CD14-positive monocyte (primary cell): Measurements from ENCODE around the gene SLFN12L. TPM values are rescaled to one million over a fixed set of nuclear protein-coding genes. Genes with fewer than 3 reads are reported as not detected.
"Not testable (repeated sequence)": the region's sequence is repeated elsewhere in the genome, so short reads cannot be mapped to it uniquely, and the experiment has no call there.

ENCODE experiments used
- DNase-seq, 3 donors: peaks; one replicate each; pipeline ENCODE4 v3.0.0-alpha.2; 2011 to 2022
- H2AFZ ChIP-seq: 2 replicates; pipeline ENCODE4 v1.6.0; 2012; ENCODE audit warnings: mild to moderate bottlenecking, low read depth, low read length, inconsistent platforms; ENCODE audit not compliant: insufficient read depth, poor library complexity, severe bottlenecking
- H3K27ac ChIP-seq, 2 donors: 1 replicate in 1 of 2; 2 replicates in 1 of 2; pipeline ENCODE4 v1.5.1; 2012 to 2013; ENCODE audit warnings: low read length in 2 of 2, control low read depth in 1 of 2, inconsistent platforms in 1 of 2, low read depth in 1 of 2, mild to moderate bottlenecking in 1 of 2
- H3K27me3 ChIP-seq, 2 donors: one replicate each; pipeline versions ENCODE4 v1.6.0 to v1.6.1; 2011 to 2013; ENCODE audit warnings: low read length in 2 of 2; ENCODE audit not compliant: control insufficient read depth in 2 of 2, insufficient read depth in 2 of 2
- H3K36me3 ChIP-seq, 2 donors: replicated peaks in 1 of 2; 1 replicate in 1 of 2; 2 replicates in 1 of 2; pipeline versions ENCODE4 v1.5.1 to v1.6.1; 2012 to 2013; ENCODE audit warnings: low read length in 2 of 2, control low read depth in 1 of 2, inconsistent platforms in 1 of 2, mild to moderate bottlenecking in 1 of 2; ENCODE audit not compliant: insufficient read depth in 2 of 2, control insufficient read depth in 1 of 2
- H3K4me1 ChIP-seq, 2 donors: 1 replicate in 1 of 2; 2 replicates in 1 of 2; pipeline versions ENCODE4 v1.5.1 to v1.6.1; 2012 to 2013; ENCODE audit warnings: low read length in 2 of 2, control low read depth in 1 of 2, inconsistent platforms in 1 of 2, mild to moderate bottlenecking in 1 of 2, moderate library complexity in 1 of 2; ENCODE audit not compliant: insufficient read depth in 2 of 2, control insufficient read depth in 1 of 2
- H3K4me2 ChIP-seq: replicated peaks from 2 replicates; pipeline ENCODE3; 2012; ENCODE audit warnings: low read length, moderate library complexity, mild to moderate bottlenecking; ENCODE audit not compliant: poor library complexity, severe bottlenecking; ENCODE audit errors: extremely low read depth
- H3K4me3 ChIP-seq, 3 experiments: fragments of 200-600 bp in 1 of 3; sonication (generic) in 1 of 3; replicated peaks in 1 of 3; 1 replicate in 2 of 3; 2 replicates in 1 of 3; pipeline ENCODE4 v1.5.1; 2011 to 2013; ENCODE audit warnings: low read length in 3 of 3, mild to moderate bottlenecking in 3 of 3, control low read depth in 2 of 3, low read depth in 2 of 3, inconsistent platforms in 1 of 3, moderate library complexity in 1 of 3
- H3K79me2 ChIP-seq: 2 replicates; pipeline ENCODE4 v1.6.0; 2012; ENCODE audit warnings: mild to moderate bottlenecking, control low read depth, inconsistent platforms, low read length, moderate library complexity; ENCODE audit not compliant: insufficient read depth
- H3K9ac ChIP-seq: 2 replicates; pipeline ENCODE4 v1.6.0; 2017; ENCODE audit warnings: low read length, mild to moderate bottlenecking; ENCODE audit not compliant: insufficient read depth, poor library complexity, severe bottlenecking
- H3K9me3 ChIP-seq, 2 donors: replicated peaks in 1 of 2; 1 replicate in 1 of 2; 2 replicates in 1 of 2; pipeline versions ENCODE4 v1.5.1 to v1.6.1; 2012 to 2013; ENCODE audit warnings: low read length in 2 of 2, control low read depth in 1 of 2; ENCODE audit not compliant: control insufficient read depth in 1 of 2, insufficient read depth in 1 of 2
- H4K20me1 ChIP-seq: 2 replicates; pipeline ENCODE4 v1.6.0; 2012; ENCODE audit warnings: mild to moderate bottlenecking, low read length, control low read depth, moderate library complexity; ENCODE audit not compliant: insufficient read depth
- H3K27ac Mint-ChIP-seq, 7 donors: one replicate each; pipeline ENCODE4 v1.8.0; 2020; ENCODE audit warnings: mild to moderate bottlenecking in 7 of 7, mixed read lengths in 7 of 7, moderate library complexity in 6 of 7, inconsistent platforms in 2 of 7
- H3K27me3 Mint-ChIP-seq, 3 donors: one replicate each; pipeline ENCODE4 v1.8.0; 2021 to 2022; ENCODE audit warnings: low read depth in 3 of 3, mild to moderate bottlenecking in 3 of 3, mixed read lengths in 3 of 3, moderate library complexity in 3 of 3, inconsistent platforms in 1 of 3
- H3K36me3 Mint-ChIP-seq, 2 donors: one replicate each; pipeline ENCODE4 v1.8.0; 2020; ENCODE audit warnings: mixed read lengths in 2 of 2, inconsistent platforms in 1 of 2, mild to moderate bottlenecking in 1 of 2
- H3K4me1 Mint-ChIP-seq: one replicate; pipeline ENCODE4 v1.8.0; 2020; ENCODE audit warnings: mild to moderate bottlenecking, mixed read lengths
- H3K4me3 Mint-ChIP-seq, 2 donors: one replicate each; pipeline ENCODE4 v1.8.0; 2020; ENCODE audit warnings: mild to moderate bottlenecking in 2 of 2, mixed read lengths in 2 of 2, moderate library complexity in 1 of 2
- H3K9me3 Mint-ChIP-seq, 7 donors: one replicate each; pipeline ENCODE4 v1.8.0; 2020 to 2022; ENCODE audit warnings: mixed read lengths in 7 of 7, mild to moderate bottlenecking in 6 of 7, moderate library complexity in 6 of 7, inconsistent platforms in 2 of 7
- CTCF ChIP-seq: fragments of 200-600 bp; IDR thresholded peaks from one replicate; pipeline ENCODE4 v1.8.0; 2022; ENCODE audit warnings: antibody characterized with exemption, mild to moderate bottlenecking
- WGBS: methylation state at CpG from one replicate; pipeline ENCODE4 v1.1.5; 2013; ENCODE audit warnings: missing lambda C conversion rate; ENCODE audit not compliant: insufficient coverage; 5-methylcytosine and 5-hydroxymethylcytosine counted together
- intact Hi-C, 2 donors: fragments of 100-400 bp; cut with micrococcal nuclease; formaldehyde crosslinking; loops; one replicate each; pipeline versions ENCODE4 v1.15.0 to v1.15.1; 2023
- polyA plus RNA-seq, 3 donors: library from polyadenylated mRNA; depleted of rRNA in 1 of 3; unstranded in 2 of 3; stranded (reverse) in 1 of 3; fragments of 300-500 nt in 2 of 3; fragments of >200 nt in 1 of 3; fragmentation: Illumina TruSeq in 2 of 3; gene quantifications; 1 replicate in 2 of 3; 2 replicates in 1 of 3; pipeline ENCODE4 v1.2.3, GENCODE V29; 2012 to 2021

SLFN12L gene
- polyA plus RNA-seq, 3 donors, result 0.14 to 0.25 (median 0.24) TPM

- H3K4me1 Mint-ChIP-seq, result peaks cover 44% of the 10 kb centered on the region
- Histone ChIP-seq H3K9ac (no peak overlapping the region), H3K9me3 (no peaks in the 10 kb centered on the region), H3K4me3 (no peak overlapping the region), H3K36me3 (no peaks in the 10 kb centered on the region), H3K27me3 (peaks cover 0 to 16% of the 10 kb centered on the region in 2 donors), H4K20me1 (no peaks in the 10 kb centered on the region), H3K79me2 (no peaks in the 10 kb centered on the region), H2AFZ (no peak overlapping the region), H3K4me1 (peaks cover 39 to 42% of the 10 kb centered on the region in 2 donors), H3K4me2 (no peak overlapping the region), H3K27ac (no peak overlapping the region)
- TF ChIP-seq CTCF, result no peak
- peaks cover 0 to 6% (median 6%) of the 10 kb centered on the region in 7 donors for H3K9me3 Mint-ChIP-seq
- DNase-seq, result no peak
- H3K27ac Mint-ChIP-seq, result no peak overlapping the region
- H3K36me3 Mint-ChIP-seq, result no peaks in the 10 kb centered on the region
- no peak overlapping the region for H3K4me3 Mint-ChIP-seq
- intact Hi-C loops, result no loop called here
- WGBS, result no CpG with 5 or more reads among the region's 3 CpGs
- peaks cover 16 to 22% (median 20%) of the 10 kb centered on the region in 3 donors for H3K27me3 Mint-ChIP-seq
These were observed 18.0 kb downstream of the SLFN12L start for GRCh38 chr17:35519439-35519838.

GRCh38 chr17:35518431-35518830 lies 19.0 kb downstream of the SLFN12L start:
- peaks cover 0 to 22% of the 10 kb centered on the region in 2 donors for H3K27me3 ChIP-seq
- H3K27me3 Mint-ChIP-seq, result peaks cover 19 to 23% (median 22%) of the 10 kb centered on the region in 3 donors
- not testable (repeated sequence) for H3K79me2 ChIP-seq

More at GRCh38 chr17:35518431-35518830, 19.0 kb downstream of the SLFN12L start:
- no CpG with 5 or more reads among the region's 5 CpGs for WGBS
- H2AFZ ChIP-seq, H3K9ac ChIP-seq, DNase-seq, H3K27ac Mint-ChIP-seq, H3K36me3 ChIP-seq, H3K27ac ChIP-seq, H3K9me3 Mint-ChIP-seq, H4K20me1 ChIP-seq, intact Hi-C loops, H3K4me2 ChIP-seq, H3K4me3 ChIP-seq, H3K9me3 ChIP-seq, H3K36me3 Mint-ChIP-seq: not testable (repeated sequence)
- H3K4me1 Mint-ChIP-seq, result peaks cover 34% of the 10 kb centered on the region
- peak overlapping the region in 1 of 2 donors; percentile 37 for H3K4me3 Mint-ChIP-seq
- H3K4me1 ChIP-seq, result peaks cover 30 to 33% of the 10 kb centered on the region in 2 donors
